GM19238 (cell line): ENCODE results near the gene PCSK5.

Experiments
- DNase-seq: peaks from one replicate; pipeline ENCODE4 v3.0.0; 2011; ENCODE audit warnings: low spot score; ENCODE audit not compliant: insufficient read length

Gene PCSK5

DNA sequence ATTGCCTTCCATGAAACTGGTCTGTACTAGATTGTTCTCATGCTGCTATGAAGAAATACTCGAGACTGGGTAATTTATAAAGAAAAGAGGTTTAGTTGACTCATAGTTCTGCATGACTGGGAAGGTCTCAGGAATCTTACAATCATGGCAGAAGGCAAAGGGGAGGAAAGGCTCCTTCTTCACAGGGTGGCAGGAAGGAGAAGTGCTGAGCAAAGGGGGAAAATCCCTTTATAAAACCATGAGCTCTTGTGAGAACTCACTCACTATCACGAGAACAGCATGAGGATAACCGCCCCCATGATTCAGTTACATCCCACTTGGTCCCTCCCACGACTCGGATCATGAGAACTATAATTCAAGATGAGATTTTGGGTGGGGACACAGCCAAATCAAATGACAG lies 340.5 kb downstream of the PCSK5 start:
- DNase-seq: no peak

- DNase-seq: no peak
Measured at GRCh38 chr9:76232861-76233489, 342.5 kb downstream of the PCSK5 start.

- DNase-seq: no peak
Measured at GRCh38 chr9:76240578-76240977, 350.1 kb downstream of the PCSK5 start.

- DNase-seq: no peak
Measured at GRCh38 chr9:76245518-76245917, 355.0 kb downstream of the PCSK5 start.

DNA sequence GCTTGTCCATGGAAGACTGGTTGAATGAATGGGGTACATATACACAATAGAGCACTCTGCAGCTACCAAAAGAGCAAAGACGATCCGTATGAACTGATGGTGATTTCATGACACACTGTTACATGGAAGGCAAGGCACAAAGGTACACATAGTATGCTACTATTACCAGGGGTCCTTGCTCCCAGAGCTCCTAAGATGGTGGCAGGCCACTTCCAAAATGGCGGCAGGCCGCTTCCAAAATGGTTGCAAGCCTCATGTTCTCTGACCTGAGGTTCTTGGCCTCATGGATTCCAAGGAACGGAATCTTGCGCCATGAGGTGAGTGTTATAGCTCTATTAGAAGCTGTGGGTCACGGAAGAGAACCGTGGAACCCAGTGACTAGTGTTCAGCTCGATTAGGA lies 356.2 kb downstream of the PCSK5 start:
- DNase-seq: no peak

GRCh38 chr9:76247426-76247825 lies 357.0 kb downstream of the PCSK5 start:
- DNase-seq: no peak

DNA sequence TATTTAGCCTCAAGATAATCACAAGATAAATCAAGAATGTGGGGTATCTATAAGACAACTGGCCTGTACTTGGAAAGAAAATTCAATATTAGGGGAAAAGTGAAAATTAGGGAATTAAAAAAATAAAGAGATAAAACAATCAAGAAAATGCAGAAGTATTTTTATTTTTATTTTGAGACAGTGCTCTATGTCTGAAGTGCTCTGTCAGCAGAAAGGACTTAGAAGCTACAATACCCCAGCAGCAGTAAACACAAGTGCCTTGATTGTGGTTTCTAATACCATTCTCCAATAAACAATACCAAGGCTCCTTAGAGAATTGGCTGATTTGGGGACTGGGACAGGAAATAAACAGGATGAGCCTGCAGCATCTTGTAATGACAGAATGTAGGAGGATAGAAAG lies 358.8 kb downstream of the PCSK5 start:
- DNase-seq: no peak

DNA sequence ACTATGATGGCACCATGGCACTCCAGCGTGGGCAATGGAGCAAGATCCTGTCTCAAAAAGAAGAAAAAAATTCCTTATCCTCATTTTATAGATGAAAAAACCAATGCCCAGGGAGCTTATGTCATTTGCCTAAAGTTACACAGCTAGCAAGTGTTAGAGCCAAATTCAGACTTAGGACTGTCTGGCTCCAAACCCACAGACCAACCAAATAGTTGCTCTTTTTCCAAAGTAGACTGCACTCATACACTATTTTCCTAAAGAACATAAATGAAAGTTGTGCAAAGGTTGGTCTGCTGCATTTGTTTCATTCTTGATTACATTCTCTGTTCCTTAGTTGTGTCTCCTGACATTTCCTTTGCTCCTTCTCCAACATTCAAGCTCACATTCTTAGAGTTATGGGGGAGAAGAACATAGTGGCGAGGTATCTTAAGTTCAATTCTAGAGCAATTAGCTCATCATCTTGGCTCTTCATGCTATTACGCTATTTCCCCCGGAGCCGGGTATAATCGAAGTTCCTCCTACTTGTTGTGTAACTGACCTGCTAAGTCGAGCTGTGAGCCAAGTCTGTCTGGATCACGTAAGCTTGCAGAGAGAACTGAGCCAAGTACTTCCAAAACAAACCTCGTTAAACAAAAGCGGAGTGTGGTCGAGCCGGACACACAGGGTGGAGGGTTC lies 365.4 kb downstream of the PCSK5 start:
- no peak for DNase-seq

DNA sequence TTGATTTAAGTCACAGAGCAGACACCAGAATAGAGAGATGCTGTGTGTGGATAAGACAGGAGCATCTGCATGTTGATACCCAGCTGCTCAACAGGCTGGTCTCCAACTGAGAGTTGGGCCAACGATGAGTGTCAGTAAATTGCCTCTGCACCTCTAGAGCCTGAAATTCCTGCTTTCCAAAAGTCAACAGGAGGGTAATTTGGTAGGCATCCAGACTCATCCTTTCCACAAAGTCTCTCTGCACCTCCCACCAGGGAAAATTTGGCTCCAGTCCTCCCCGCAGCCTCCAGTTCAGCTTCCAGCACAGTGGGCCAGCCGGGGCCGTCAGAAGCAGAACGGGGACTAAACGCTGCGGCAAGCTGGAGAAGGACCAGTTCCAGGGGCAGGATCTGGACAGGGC lies 366.8 kb downstream of the PCSK5 start:
- DNase-seq: no peak

GRCh38 chr9:76266649-76267283 lies 376.3 kb downstream of the PCSK5 start:
- no peak for DNase-seq

GRCh38 chr9:76267284-76267652 lies 376.8 kb downstream of the PCSK5 start:
- no peak for DNase-seq

DNA sequence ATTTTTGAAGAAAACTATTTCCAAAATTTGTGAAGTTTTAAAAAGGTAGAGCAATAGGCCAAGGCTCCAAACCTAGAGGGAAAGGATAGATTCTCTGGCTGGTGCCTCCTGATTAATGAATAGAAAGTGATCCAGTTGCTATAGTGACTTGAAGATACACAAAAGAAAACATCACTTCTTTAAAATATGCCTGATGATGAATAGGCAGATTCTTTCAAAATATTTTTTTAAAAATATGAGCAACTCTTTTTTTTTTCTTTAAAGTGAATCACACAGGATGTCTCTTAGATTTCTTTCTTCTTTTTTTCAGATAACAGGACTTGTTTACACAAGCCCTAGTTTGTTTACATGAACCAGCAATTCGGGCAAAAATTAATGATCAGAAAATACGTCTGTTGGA lies 379.3 kb downstream of the PCSK5 start:
- DNase-seq: no peak

DNA sequence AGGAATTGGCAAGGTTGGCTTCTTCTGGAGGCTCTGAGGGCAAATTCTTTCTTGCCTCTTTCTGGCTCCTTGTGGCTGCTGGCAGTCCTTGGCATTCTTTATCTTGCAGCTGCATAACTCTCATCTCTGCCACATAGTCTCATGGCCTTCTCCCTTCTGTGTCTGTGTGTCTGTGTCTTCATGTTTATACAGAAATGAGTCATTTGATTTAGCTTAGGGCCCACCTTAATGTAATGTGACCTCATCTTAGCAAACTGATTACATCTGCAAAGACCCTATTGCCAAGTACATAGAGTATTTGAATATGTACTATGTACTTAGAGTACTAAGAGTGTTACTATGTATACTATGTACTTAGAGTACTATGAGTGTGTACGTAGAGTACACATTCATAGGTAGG lies 381.3 kb downstream of the PCSK5 start:
- no peak for DNase-seq

DNA sequence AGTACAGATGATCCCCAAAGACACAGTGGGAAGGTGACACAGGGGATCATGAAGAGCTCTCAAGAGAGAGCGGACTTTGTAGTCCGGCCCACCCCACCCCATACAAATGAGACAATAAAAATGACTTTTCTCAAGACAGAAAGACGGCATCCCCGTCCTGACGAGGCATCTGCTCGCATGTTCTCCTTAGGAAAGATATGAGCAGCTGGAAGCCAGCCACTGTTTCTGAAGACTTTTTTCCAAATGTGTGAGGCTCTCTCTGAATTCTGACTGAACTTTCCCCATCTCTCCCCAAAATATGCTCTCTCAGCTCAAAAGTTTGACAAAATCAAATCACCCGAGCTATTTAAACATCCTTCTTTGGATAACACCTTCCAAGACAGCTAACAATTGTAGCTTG lies 398.6 kb downstream of the PCSK5 start:
- no peak for DNase-seq

DNA sequence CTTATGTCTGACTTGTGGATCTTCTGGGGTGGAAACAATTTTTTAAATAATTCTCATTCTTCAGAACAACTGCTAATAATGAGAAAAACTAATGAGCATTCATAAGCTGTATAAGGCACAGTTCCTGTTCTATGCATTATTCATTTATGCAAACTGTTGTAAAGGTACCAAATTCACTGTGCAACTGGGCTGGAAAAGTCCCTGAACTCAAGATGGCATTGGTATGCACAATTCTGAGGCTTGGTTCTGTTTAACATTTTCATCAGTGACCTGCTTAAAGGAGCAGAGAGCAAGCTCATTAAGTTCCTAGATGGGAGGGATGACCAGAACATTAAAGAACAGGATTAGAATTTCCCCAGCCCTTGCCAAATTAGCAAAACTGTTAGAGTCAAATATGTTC lies 399.2 kb downstream of the PCSK5 start:
- no peak for DNase-seq

DNA sequence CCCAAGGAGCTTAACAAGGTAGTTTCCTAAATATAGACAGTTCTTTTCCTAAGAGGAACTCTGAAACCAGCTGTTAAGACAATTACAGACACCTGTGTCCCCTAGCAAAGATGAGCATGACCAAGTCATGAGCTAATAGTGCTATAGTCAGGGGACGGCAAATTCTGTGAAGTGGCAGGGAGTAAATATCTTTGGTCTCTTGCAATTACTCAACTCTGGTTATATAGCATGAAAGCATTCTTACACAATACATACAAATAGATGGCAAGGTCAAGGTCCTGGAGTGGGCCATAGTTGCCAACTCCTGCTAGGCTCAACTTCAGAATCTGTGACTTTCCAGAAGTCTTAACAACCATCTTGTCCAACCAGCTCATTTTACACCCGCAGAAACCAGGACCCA lies 400.1 kb downstream of the PCSK5 start:
- no peak for DNase-seq

DNA sequence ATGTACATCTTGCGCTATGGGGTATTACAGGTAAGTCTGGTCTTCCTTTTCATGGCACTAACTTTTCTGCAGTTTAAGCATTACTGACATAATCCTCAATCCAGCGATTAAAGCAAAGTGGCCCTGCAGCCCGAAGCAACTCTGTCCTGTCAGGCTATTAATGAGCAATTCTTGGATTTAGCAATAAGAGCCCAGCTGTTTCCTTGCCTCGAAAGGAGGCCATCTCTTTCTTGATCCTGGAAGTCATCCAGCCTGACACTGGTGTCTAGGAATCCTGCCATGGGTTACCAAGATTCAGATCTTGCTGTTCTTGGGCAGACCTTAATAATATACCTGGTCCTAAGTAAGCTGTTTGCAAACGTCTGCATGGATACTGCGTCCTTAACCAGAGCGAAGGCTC lies 401.8 kb downstream of the PCSK5 start:
- DNase-seq: no peak

DNA sequence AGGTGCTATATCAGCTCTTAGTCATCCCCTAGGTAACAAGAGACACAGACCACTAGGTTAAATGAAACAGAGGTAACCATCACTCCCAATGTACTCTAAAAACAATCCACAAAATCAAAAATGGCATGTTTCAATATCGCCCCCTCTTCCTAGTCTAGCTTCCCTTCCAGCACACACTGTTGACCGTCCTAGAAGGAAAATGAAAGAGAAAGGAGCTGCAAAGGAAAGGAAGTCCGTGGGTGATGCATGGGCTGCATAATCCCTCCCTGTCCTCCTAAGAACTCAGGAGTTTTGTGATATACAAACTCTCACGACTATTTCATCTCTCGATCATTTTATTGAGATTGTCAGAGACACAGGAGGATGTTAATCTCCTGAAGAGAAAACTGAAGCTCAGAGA lies 402.2 kb downstream of the PCSK5 start:
- no peak for DNase-seq

DNA sequence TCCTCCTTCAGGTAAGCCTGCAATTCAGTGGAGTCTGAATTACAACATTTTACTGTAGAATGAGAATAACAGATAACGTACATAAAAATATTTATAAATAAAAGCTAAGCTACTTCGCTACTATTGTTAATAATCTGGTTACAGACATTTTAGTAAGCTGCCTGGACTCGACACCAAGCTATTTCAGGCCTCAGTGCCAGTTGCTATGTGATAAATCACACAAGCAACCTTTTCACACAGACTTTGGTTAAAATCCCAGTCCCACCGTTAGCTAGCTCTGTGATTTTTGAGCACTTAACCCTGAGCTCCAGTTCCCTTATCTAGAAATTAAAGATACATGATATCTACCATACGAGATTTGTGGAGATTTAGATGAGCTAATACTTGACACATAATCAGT lies 403.8 kb downstream of the PCSK5 start:
- DNase-seq: no peak

- DNase-seq: no peak
Measured at GRCh38 chr9:76296561-76297310, 406.3 kb downstream of the PCSK5 start.

DNA sequence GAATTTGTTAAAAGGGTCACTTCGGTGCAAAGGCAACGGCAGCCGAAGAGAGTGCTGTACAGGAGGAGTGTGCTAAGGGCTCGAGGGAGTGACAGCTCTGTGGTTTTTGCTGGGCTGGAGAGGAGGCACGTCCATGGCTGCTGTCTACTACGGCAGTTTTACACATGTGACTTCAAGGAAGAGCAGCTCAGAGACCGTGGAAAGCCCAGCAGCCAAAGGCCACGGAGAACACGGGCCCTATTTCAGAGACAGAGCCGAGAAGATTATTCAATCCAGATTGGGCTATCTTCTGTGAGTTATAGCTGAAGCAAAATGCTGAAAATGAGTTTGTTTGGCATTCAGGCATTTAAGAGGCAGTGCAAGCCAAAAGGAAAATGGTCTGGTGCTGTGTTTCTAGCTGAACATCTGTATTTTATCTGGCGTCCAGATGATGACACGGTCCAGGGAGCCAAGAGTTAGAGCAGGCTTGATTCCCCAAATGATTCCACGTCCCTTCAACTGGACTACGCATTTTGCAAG lies 407.3 kb downstream of the PCSK5 start:
- DNase-seq: no peak

- DNase-seq: no peak
Measured at GRCh38 chr9:76298521-76299144, 408.2 kb downstream of the PCSK5 start.
